ENCODE measurements around the gene PAFAH2. TPM values are rescaled to one million over a fixed set of nuclear protein-coding genes. Genes with fewer than 3 reads are reported as not detected.

PAFAH2 gene
- total RNA-seq, 1 experiment from 2014 or later, result 6.7 TPM

GRCh38 chr1:26037904-26038303 lies 40.0 kb upstream of the PAFAH2 start:
- H3K4me1 ChIP-seq (ENCODE audit: insufficient read depth, low read length, poor library complexity, severe bottlenecking), result peaks cover 5% of the 10 kb centered on the region
- ChIA-PET CTCF (interaction anchor here (0.5 to 0.6 kb wide), 2 partner anchors 145 to 223 kb away, joined by 3 to 6 read pairs; no protein-coding TSS in a partner anchor), POLR2A (ENCODE audit: low non-redundant PET) (no interaction called here)
- intact Hi-C loops (cut with micrococcal nuclease; ENCODE audit: unreplicated experiment), result loop anchor here (5.0 kb wide), 1 partner anchor 109 kb away; no protein-coding TSS in a partner anchor
- no peaks in the 10 kb centered on the region for H3K9me3 ChIP-seq (ENCODE audit: low read depth, low read length, poor library complexity, severe bottlenecking)
- no peak overlapping the region for H3K4me3 ChIP-seq (ENCODE audit: low read depth, low read length, poor library complexity, severe bottlenecking)
- no peak for DNase-seq (ENCODE audit: low spot score)
- H3K36me3 ChIP-seq (ENCODE audit: insufficient read depth, low read length, poor library complexity, severe bottlenecking), result no peaks in the 10 kb centered on the region
- no TSS peak for BruUV-seq (replicated peaks)
- TF ChIP-seq CTCF (conservative IDR thresholded peaks at IDR 0.05; ENCODE audit: low read depth, low read length) (no peak), EZH2 (IDR thresholded peaks at IDR 0.05; ENCODE audit: borderline replicate concordance, low read depth, low read length, poor library complexity, severe bottlenecking) (no peak)
- H3K27ac ChIP-seq (ENCODE audit: low read depth, low read length, poor library complexity, severe bottlenecking), result no peak overlapping the region
- H3K27me3 ChIP-seq (replicated peaks; ENCODE audit: insufficient read depth, low read depth, low read length, poor library complexity), result peaks cover 8% of the 10 kb centered on the region

GRCh38 chr1:26036756-26037281 lies 39.0 kb upstream of the PAFAH2 start:
- Histone ChIP-seq H3K27ac (ENCODE audit: low read depth, low read length, poor library complexity, severe bottlenecking) (no peak overlapping the region), H3K4me3 (ENCODE audit: low read depth, low read length, poor library complexity, severe bottlenecking) (no peak overlapping the region), H3K4me1 (ENCODE audit: insufficient read depth, low read length, poor library complexity, severe bottlenecking) (peaks cover 5% of the 10 kb centered on the region), H3K27me3 (replicated peaks; ENCODE audit: insufficient read depth, low read depth, low read length, poor library complexity) (no peaks in the 10 kb centered on the region), H3K9me3 (ENCODE audit: low read depth, low read length, poor library complexity, severe bottlenecking) (no peaks in the 10 kb centered on the region), H3K36me3 (ENCODE audit: insufficient read depth, low read length, poor library complexity, severe bottlenecking) (no peaks in the 10 kb centered on the region)
- intact Hi-C loops (cut with micrococcal nuclease; ENCODE audit: unreplicated experiment), result loop anchor here (5.0 kb wide), 1 partner anchor 110 kb away; no protein-coding TSS in a partner anchor
- TF ChIP-seq CTCF (conservative IDR thresholded peaks at IDR 0.05; ENCODE audit: low read depth, low read length), result no peak
- TF ChIP-seq EZH2 (IDR thresholded peaks at IDR 0.05; ENCODE audit: borderline replicate concordance, low read depth, low read length, poor library complexity, severe bottlenecking), result no peak
- no TSS peak for BruUV-seq (replicated peaks)
- CTCF ChIA-PET, result interaction anchor here (0.5 to 1.2 kb wide), 6 partner anchors 9 to 380 kb away, joined by 3 to 6 read pairs (median 4); no protein-coding TSS in a partner anchor
- no peak for DNase-seq (ENCODE audit: low spot score)
- POLR2A ChIA-PET (ENCODE audit: low non-redundant PET), result no interaction called here

- POLR2A ChIA-PET (ENCODE audit: low non-redundant PET), result no interaction called here
- Histone ChIP-seq H3K27ac (ENCODE audit: low read depth, low read length, poor library complexity, severe bottlenecking) (no peak overlapping the region), H3K9me3 (ENCODE audit: low read depth, low read length, poor library complexity, severe bottlenecking) (no peaks in the 10 kb centered on the region), H3K4me3 (ENCODE audit: low read depth, low read length, poor library complexity, severe bottlenecking) (peak overlapping the region; percentile 66), H3K4me1 (ENCODE audit: insufficient read depth, low read length, poor library complexity, severe bottlenecking) (peaks cover 5% of the 10 kb centered on the region), H3K36me3 (ENCODE audit: insufficient read depth, low read length, poor library complexity, severe bottlenecking) (no peaks in the 10 kb centered on the region), H3K27me3 (replicated peaks; ENCODE audit: insufficient read depth, low read depth, low read length, poor library complexity) (no peaks in the 10 kb centered on the region)
- CTCF ChIA-PET, result interaction anchor here (0.5 to 1.2 kb wide), 6 partner anchors 8 to 381 kb away, joined by 3 to 7 read pairs (median 4); no protein-coding TSS in a partner anchor
- BruUV-seq (replicated peaks), result no TSS peak
- intact Hi-C loops (cut with micrococcal nuclease; ENCODE audit: unreplicated experiment), result loop anchor here (5.0 kb wide), 1 partner anchor 111 kb away; no protein-coding TSS in a partner anchor
- TF ChIP-seq CTCF (conservative IDR thresholded peaks at IDR 0.05; ENCODE audit: low read depth, low read length) (peak; percentile 98), EZH2 (IDR thresholded peaks at IDR 0.05; ENCODE audit: borderline replicate concordance, low read depth, low read length, poor library complexity, severe bottlenecking) (no peak)
- peak; percentile 75 for DNase-seq (ENCODE audit: low spot score)
Observed at GRCh38 chr1:26035959-26036755, 38.3 kb upstream of the PAFAH2 start.

Measured in A673 (cell line).